ENCODE results near the gene NPDC1.
"Not testable (repeated sequence)": the region's sequence is repeated elsewhere in the genome, so short reads cannot be mapped to it uniquely, and the experiment has no call there.

The NPDC1 gene

GRCh38 chr9:137064027-137064879, 18.3 kb upstream of the NPDC1 start:
- Histone ChIP-seq H3K4me3 (no peak overlapping the region), H3K36me3 (ENCODE audit: insufficient read depth, low read length) (peaks cover 4% of the 10 kb centered on the region; the same call in 1 of the 2 replicates), H3K9ac (ENCODE audit: insufficient read length) (no peak overlapping the region), H3K9me3 (ENCODE audit: low read depth, low read length) (no peaks in the 10 kb centered on the region), H3K27ac (no peak overlapping the region)
- DNase-seq (ENCODE audit: low read depth, low spot score): no peak
- TF ChIP-seq POLR2AphosphoS5 (IDR thresholded peaks at IDR 0.05; ENCODE audit: borderline replicate concordance, low read depth, low read length) (no peak), FOXP2 (optimal IDR thresholded peaks at IDR 0.05; ENCODE audit: control extremely low read depth, extremely low read length, insufficient read depth) (no peak), EZH2 (IDR thresholded peaks at IDR 0.05) (no peak)

- H3K27ac ChIP-seq: no peak overlapping the region
Measured at GRCh38 chr9:137063311-137064026, 17.5 kb upstream of the NPDC1 start.

GRCh38 chr9:137062798-137063197, 16.8 kb upstream of the NPDC1 start:
- not testable (repeated sequence) for H3K36me3 ChIP-seq (ENCODE audit: insufficient read depth, low read length); H3K9ac ChIP-seq (ENCODE audit: insufficient read length); H3K27ac ChIP-seq; H3K9me3 ChIP-seq (ENCODE audit: low read depth, low read length); H3K4me3 ChIP-seq; DNase-seq (ENCODE audit: low read depth, low spot score)

More at GRCh38 chr9:137063311-137064026, 17.5 kb upstream of the NPDC1 start:
- H3K36me3 ChIP-seq (ENCODE audit: insufficient read depth, low read length): peaks cover 4% of the 10 kb centered on the region; the same call in 1 of the 2 replicates
- no peak overlapping the region for H3K4me3 ChIP-seq
- H3K9ac ChIP-seq (ENCODE audit: insufficient read length): no peak overlapping the region
- no peak for DNase-seq (ENCODE audit: low read depth, low spot score)
- TF ChIP-seq POLR2AphosphoS5 (IDR thresholded peaks at IDR 0.05; ENCODE audit: borderline replicate concordance, low read depth, low read length) (no peak), EZH2 (IDR thresholded peaks at IDR 0.05) (no peak), FOXP2 (optimal IDR thresholded peaks at IDR 0.05; ENCODE audit: control extremely low read depth, extremely low read length, insufficient read depth) (no peak)
- no peaks in the 10 kb centered on the region for H3K9me3 ChIP-seq (ENCODE audit: low read depth, low read length)

DNA sequence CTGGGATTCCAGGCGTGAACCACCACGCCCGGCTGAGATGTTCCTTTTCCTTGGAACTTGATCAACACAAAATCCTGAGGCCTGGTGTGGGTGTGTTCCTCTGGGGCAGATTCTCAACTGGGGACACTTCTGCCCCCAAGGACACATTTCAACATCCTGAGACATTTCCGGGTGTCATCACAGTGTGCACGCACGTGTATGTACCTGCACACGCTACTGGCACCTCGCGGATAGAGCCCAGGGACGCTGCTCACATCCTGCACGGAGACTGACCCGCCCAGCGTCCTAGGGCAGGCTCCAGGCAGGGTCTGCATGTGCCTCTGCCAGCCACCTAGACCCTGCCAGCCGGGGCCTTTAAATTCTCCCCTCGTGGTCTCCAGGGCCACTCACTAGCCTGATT, 16.4 kb upstream of the NPDC1 start:
- TF ChIP-seq POLR2AphosphoS5 (IDR thresholded peaks at IDR 0.05; ENCODE audit: borderline replicate concordance, low read depth, low read length) (no peak; the same call in 1 of the 2 replicates), EZH2 (IDR thresholded peaks at IDR 0.05) (no peak), FOXP2 (optimal IDR thresholded peaks at IDR 0.05; ENCODE audit: control extremely low read depth, extremely low read length, insufficient read depth) (no peak)
- H3K36me3 ChIP-seq (ENCODE audit: insufficient read depth, low read length): peaks cover 4% of the 10 kb centered on the region; the same call in 1 of the 2 replicates
- no peak overlapping the region for H3K9ac ChIP-seq (ENCODE audit: insufficient read length)
- no peak overlapping the region for H3K4me3 ChIP-seq
- DNase-seq (ENCODE audit: low read depth, low spot score): no peak
- H3K27ac ChIP-seq: no peak overlapping the region
- no peaks in the 10 kb centered on the region for H3K9me3 ChIP-seq (ENCODE audit: low read depth, low read length)

DNA sequence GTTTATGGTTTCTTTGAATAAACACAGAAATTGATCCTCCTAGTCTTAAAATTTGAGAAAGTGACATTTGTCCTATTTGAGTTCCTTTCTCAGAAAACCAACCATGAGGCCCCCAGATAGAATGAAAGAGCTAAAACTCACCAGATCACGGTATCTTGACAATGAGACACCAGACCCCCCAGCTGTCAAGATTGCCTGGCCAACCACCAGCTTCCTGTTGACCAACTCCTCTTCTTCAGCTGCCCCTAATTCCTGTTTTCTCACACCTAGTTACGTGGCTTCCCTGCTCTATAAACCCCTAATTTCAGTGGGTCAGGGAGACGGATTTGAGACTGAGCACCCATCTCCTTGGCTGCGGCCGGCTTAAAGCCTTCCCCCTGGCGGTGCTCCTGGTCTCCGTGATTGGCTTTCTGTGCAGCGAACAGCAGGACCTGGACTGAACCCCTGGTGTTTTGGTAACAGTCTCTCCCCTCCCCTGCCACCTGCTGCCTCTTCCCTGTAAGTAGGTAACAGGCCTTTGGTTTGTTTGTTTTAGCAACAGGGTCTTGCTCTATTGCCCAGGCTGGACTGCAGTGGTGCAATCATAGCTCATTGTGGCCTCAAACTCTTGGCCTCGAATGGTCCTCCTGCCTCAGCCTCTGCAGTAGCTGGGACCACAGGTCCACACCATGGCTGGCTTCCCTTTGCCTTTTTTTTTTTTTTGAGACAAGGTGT, 12.7 kb upstream of the NPDC1 start:
- Histone ChIP-seq H3K9me3 (ENCODE audit: low read depth, low read length) (no peaks in the 10 kb centered on the region), H3K36me3 (ENCODE audit: insufficient read depth, low read length) (no peaks in the 10 kb centered on the region), H3K27ac (no peak overlapping the region), H3K9ac (ENCODE audit: insufficient read length) (no peak overlapping the region), H3K4me3 (no peak overlapping the region)
- DNase-seq (ENCODE audit: low read depth, low spot score): no peak
- no peak for TF ChIP-seq POLR2AphosphoS5 (IDR thresholded peaks at IDR 0.05; ENCODE audit: borderline replicate concordance, low read depth, low read length)
- TF ChIP-seq FOXP2 (optimal IDR thresholded peaks at IDR 0.05; ENCODE audit: control extremely low read depth, extremely low read length, insufficient read depth): no peak
- TF ChIP-seq EZH2 (IDR thresholded peaks at IDR 0.05): no peak

GRCh38 chr9:137057545-137057944, 11.6 kb upstream of the NPDC1 start:
- H3K9ac ChIP-seq (ENCODE audit: insufficient read length): no peak overlapping the region
- DNase-seq (ENCODE audit: low read depth, low spot score): no peak
- no peak for TF ChIP-seq EZH2 (IDR thresholded peaks at IDR 0.05)
- no peak overlapping the region for H3K27ac ChIP-seq
- H3K9me3 ChIP-seq (ENCODE audit: low read depth, low read length): no peaks in the 10 kb centered on the region
- no peaks in the 10 kb centered on the region for H3K36me3 ChIP-seq (ENCODE audit: insufficient read depth, low read length)
- no peak overlapping the region for H3K4me3 ChIP-seq

DNA sequence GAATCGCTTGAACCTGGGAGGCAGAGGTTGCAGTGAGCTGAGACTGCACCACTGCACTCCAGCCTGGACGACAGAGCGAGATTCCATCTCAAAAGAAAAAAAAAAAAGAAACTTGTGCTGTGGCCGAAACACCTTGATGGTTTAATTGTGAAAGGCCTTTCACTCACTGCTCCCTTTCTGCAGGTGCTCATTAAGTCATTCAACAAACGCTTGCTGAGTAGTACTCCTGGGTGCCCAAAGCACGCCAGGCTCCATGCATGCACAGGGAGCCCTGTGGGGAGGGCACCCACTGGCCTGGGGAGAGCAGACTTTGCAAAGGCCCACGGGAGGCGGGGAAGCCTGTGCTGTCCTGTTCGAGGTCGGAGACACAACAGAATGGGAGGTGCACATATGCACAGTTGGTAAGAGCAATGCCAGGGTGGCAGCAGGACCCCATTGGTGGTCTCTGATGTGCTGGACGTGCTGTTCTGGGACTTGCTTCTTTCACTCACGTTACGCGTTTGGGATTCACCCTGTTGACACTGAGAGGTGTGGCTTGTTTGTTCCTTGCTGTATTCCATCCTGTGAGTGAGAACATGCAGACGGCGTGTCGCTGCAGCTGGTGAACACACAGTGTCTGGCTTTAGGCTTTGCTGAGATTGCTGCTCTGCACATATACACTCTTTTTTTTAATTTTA, 10.9 kb upstream of the NPDC1 start:
- H3K9me3 ChIP-seq (ENCODE audit: low read depth, low read length): no peaks in the 10 kb centered on the region
- no peak overlapping the region for H3K4me3 ChIP-seq
- no peak for DNase-seq (ENCODE audit: low read depth, low spot score)
- no peaks in the 10 kb centered on the region for H3K36me3 ChIP-seq (ENCODE audit: insufficient read depth, low read length)
- no peak overlapping the region for H3K9ac ChIP-seq (ENCODE audit: insufficient read length)
- H3K27ac ChIP-seq: no peak overlapping the region
- no peak for TF ChIP-seq EZH2 (IDR thresholded peaks at IDR 0.05)
- no peak for TF ChIP-seq FOXP2 (optimal IDR thresholded peaks at IDR 0.05; ENCODE audit: control extremely low read depth, extremely low read length, insufficient read depth)
- no peak for TF ChIP-seq POLR2AphosphoS5 (IDR thresholded peaks at IDR 0.05; ENCODE audit: borderline replicate concordance, low read depth, low read length)

Data from SK-N-MC (cell line).